IMR-90 (cell line): ENCODE measurements around the gene SH3RF1. TPM values are rescaled to one million over a fixed set of nuclear protein-coding genes. Genes with fewer than 3 reads are reported as not detected.

Source experiments
- ATAC-seq: fragments of 200-7000 bp; cut with Tn5 transposase; 2 replicates; pipeline ENCODE4 v1.9.1; 2020; ENCODE audit warnings: low read depth, mild to moderate bottlenecking, moderate library complexity
- BruUV-seq: library from RNA; stranded (reverse); fragments of 400-500 nt; replicated peaks from 2 replicates; lab custom pipeline; 2021; lab: Mats Ljungman, UMichigan
- CTCF ChIA-PET: fragments of 300-600 bp; formaldehyde crosslinking; extraction: SDS; loops from one replicate; lab custom pipeline; 2021; ENCODE audit warnings: antibody characterized with exemption; lab: Yijun Ruan, JAX
- POLR2A ChIA-PET: fragments of 300-600 bp; sonication (Branson Sonifier 250); formaldehyde crosslinking; loops from one replicate; lab custom pipeline; 2022; ENCODE audit warnings: antibody characterized with exemption; ENCODE audit not compliant: unreplicated experiment; lab: Charles Lee
- DNase-seq: peaks from one replicate; pipeline ENCODE4 v3.0.0; 2013
- H2AFZ ChIP-seq: replicated peaks from 2 replicates; pipeline ENCODE3; 2013; ENCODE audit warnings: low read length, mild to moderate bottlenecking; ENCODE audit not compliant: poor library complexity
- H2AK5ac ChIP-seq: 2 replicates; pipeline ENCODE4 v1.6.1; 2013; ENCODE audit warnings: low read depth, low read length, inconsistent platforms
- H2AK9ac ChIP-seq: replicated peaks from 2 replicates; pipeline ENCODE3; 2013; ENCODE audit warnings: mild to moderate bottlenecking, low read depth, low read length, moderate library complexity; ENCODE audit not compliant: poor library complexity
- H2BK120ac ChIP-seq: 2 replicates; pipeline ENCODE4 v1.6.1; 2013; ENCODE audit warnings: low read depth, low read length, inconsistent platforms
- H2BK15ac ChIP-seq: 3 replicates; pipeline ENCODE4 v1.6.1; 2013; ENCODE audit warnings: low read depth, low read length, inconsistent platforms
- H2BK20ac ChIP-seq: 2 replicates; pipeline ENCODE4 v1.6.1; 2013; ENCODE audit warnings: low read depth, mild to moderate bottlenecking, inconsistent platforms, low read length, moderate library complexity
- H2BK5ac ChIP-seq: 2 replicates; pipeline ENCODE4 v1.6.1; 2013; ENCODE audit warnings: mild to moderate bottlenecking, low read depth, low read length, inconsistent platforms; ENCODE audit not compliant: poor library complexity, severe bottlenecking
- H3K14ac ChIP-seq: replicated peaks from 2 replicates; pipeline ENCODE4 v1.6.1; 2013; ENCODE audit warnings: low read depth, low read length, inconsistent platforms
- H3K18ac ChIP-seq: 2 replicates; pipeline ENCODE4 v1.6.1; 2013; ENCODE audit warnings: low read depth, low read length, control low read depth
- H3K23ac ChIP-seq: 2 replicates; pipeline ENCODE4 v1.6.1; 2013; ENCODE audit warnings: low read depth, low read length, inconsistent platforms
- H3K27ac ChIP-seq: 2 replicates; pipeline ENCODE4 v1.5.1; 2013; ENCODE audit warnings: mild to moderate bottlenecking, control low read depth, low read length; ENCODE audit not compliant: insufficient read depth
- H3K27me3 ChIP-seq: 2 replicates; pipeline ENCODE4 v1.6.1; 2013; ENCODE audit warnings: low read length; ENCODE audit not compliant: control insufficient read depth, insufficient read depth
- H3K36me3 ChIP-seq: 2 replicates; pipeline ENCODE4 v1.6.1; 2013; ENCODE audit warnings: low read length, mixed read lengths; ENCODE audit not compliant: control insufficient read depth, insufficient read depth
- H3K4ac ChIP-seq: 2 replicates; pipeline ENCODE4 v1.6.1; 2013; ENCODE audit warnings: low read depth, low read length, inconsistent platforms
- H3K4me1 ChIP-seq: 2 replicates; pipeline ENCODE4 v1.6.1; 2013; ENCODE audit warnings: low read length, mixed read lengths; ENCODE audit not compliant: control insufficient read depth, insufficient read depth
- H3K4me2 ChIP-seq: 2 replicates; pipeline ENCODE4 v1.6.1; 2013; ENCODE audit warnings: low read depth, mild to moderate bottlenecking, control low read depth, low read length, moderate library complexity
- H3K4me3 ChIP-seq: 2 replicates; pipeline ENCODE4 v1.5.1; 2013; ENCODE audit warnings: low read depth, mild to moderate bottlenecking, control low read depth, low read length, moderate library complexity; ENCODE audit not compliant: insufficient read depth
- H3K56ac ChIP-seq: 2 replicates; pipeline ENCODE4 v1.6.1; 2013; ENCODE audit warnings: low read length, inconsistent platforms; ENCODE audit not compliant: insufficient read depth; ENCODE audit errors: extremely low read depth
- H3K79me1 ChIP-seq, 2 experiments: 2 replicates each; pipeline ENCODE4 v1.6.1; 2013; ENCODE audit warnings: low read length in 2 of 2, inconsistent platforms in 1 of 2, low read depth in 1 of 2
- H3K9ac ChIP-seq: 2 replicates; pipeline ENCODE4 v1.6.1; 2013; ENCODE audit warnings: low read depth, low read length, control low read depth
- H3K9me1 ChIP-seq: 2 replicates; pipeline ENCODE4 v1.6.1; 2013; ENCODE audit warnings: low read length, inconsistent platforms; ENCODE audit not compliant: insufficient read depth
- H3K9me3 ChIP-seq: 2 replicates; pipeline ENCODE4 v1.6.1; 2013; ENCODE audit warnings: low read length; ENCODE audit not compliant: control insufficient read depth, insufficient read depth
- H4K20me1 ChIP-seq: 2 replicates; pipeline ENCODE4 v1.6.1; 2013; ENCODE audit warnings: low read length, inconsistent platforms; ENCODE audit not compliant: insufficient read depth
- H4K5ac ChIP-seq: 2 replicates; pipeline ENCODE4 v1.6.1; 2013; ENCODE audit warnings: mild to moderate bottlenecking, low read depth, low read length, control low read depth
- H4K8ac ChIP-seq, 2 experiments: 2 replicates each; pipeline ENCODE4 v1.6.1; 2013; ENCODE audit warnings: low read depth in 2 of 2, low read length in 2 of 2, control low read depth in 1 of 2, inconsistent platforms in 1 of 2
- H4K91ac ChIP-seq: 2 replicates; pipeline ENCODE4 v1.6.1; 2013; ENCODE audit warnings: low read depth, low read length, inconsistent platforms; ENCODE audit not compliant: insufficient read depth
- FOS ChIP-seq: fragments of 150-350 bp; IDR thresholded peaks from 2 replicates; pipeline ENCODE4 v1.6.1; 2016; ENCODE audit warnings: low read depth, low read length
- MXI1 ChIP-seq: IDR thresholded peaks from 2 replicates; pipeline ENCODE4 v1.6.1; 2012; ENCODE audit warnings: low read depth, mild to moderate bottlenecking, low read length, moderate library complexity, borderline replicate concordance
- NFE2L2 ChIP-seq: fragments of 150-350 bp; IDR thresholded peaks from 2 replicates; pipeline ENCODE4 v1.6.1; 2016; ENCODE audit warnings: low read depth, mild to moderate bottlenecking, low read length
- RFX5 ChIP-seq: IDR thresholded peaks from 2 replicates; pipeline ENCODE4 v1.8.0; 2012; ENCODE audit warnings: low read depth, mild to moderate bottlenecking, low read length, moderate library complexity
- SMC3 ChIP-seq: fragments of 150-350 bp; IDR thresholded peaks from 2 replicates; pipeline ENCODE4 v1.6.1; 2016; ENCODE audit warnings: low read depth, mild to moderate bottlenecking, antibody characterized with exemption, low read length, moderate library complexity
- WGBS, 2 experiments: methylation state at CpG; one replicate each; pipeline versions ENCODE4 v1.1.5 to v1.1.7; 2013; ENCODE audit warnings: missing lambda C conversion rate in 2 of 2; ENCODE audit not compliant: insufficient read length in 1 of 2; ENCODE audit errors: extremely low coverage in 2 of 2; 5-methylcytosine and 5-hydroxymethylcytosine counted together
- dilution Hi-C: fragments of 300-500 bp; cut with HindIII; formaldehyde crosslinking; loops from one replicate; pipeline ENCODE4 v1.14.3; 2018; ENCODE audit warnings: low sequenced_read_pairs; ENCODE audit not compliant: unreplicated experiment
- in situ Hi-C: fragments of 300-500 bp; cut with MboI; formaldehyde crosslinking; loops from 3 replicates; pipeline ENCODE4 v1.14.3; 2019; ENCODE audit warnings: low sequenced_read_pairs, inconsistent platforms, mixed read lengths
- intact Hi-C: fragments of 100-400 bp; cut with micrococcal nuclease; formaldehyde crosslinking; loops from 2 replicates; pipeline ENCODE4 v1.10.0; 2022
- polyA plus RNA-seq, 3 experiments: library from polyadenylated mRNA; depleted of rRNA; stranded (reverse); fragments of >200 nt; gene quantifications; 2 replicates each; pipeline ENCODE4 v1.2.3, GENCODE V29; 2012; ENCODE audit warnings: low replicate concordance in 1 of 3
- total RNA-seq: library from RNA; depleted of rRNA; stranded (reverse); fragments of >200 nt; gene quantifications from 2 replicates; pipeline ENCODE4 v1.2.3, GENCODE V29; 2012

Gene SH3RF1
- total and polyA plus RNA-seq, 2 of the 4 experiments (the other 2 are of a cell fraction) = 22.0 to 29.8 TPM

GRCh38 chr4:169090484-169091215 lies 180.1 kb downstream of the SH3RF1 start:
- DNase-seq (no peak), ATAC-seq (no peak)
- WGBS, 2 experiments = 92% methylated on average over 2 of the region's 5 CpGs; no CpG with 5 or more reads in 1 of the 2 experiments
- H3K56ac ChIP-seq = no peak overlapping the region
- no peak overlapping the region for H3K4me3 ChIP-seq
- no TSS peak for BruUV-seq
- no peaks in the 10 kb centered on the region for H4K20me1 ChIP-seq
- H2BK120ac ChIP-seq = no peak overlapping the region
- H3K9ac ChIP-seq = no peak overlapping the region
- no peak overlapping the region for H3K4ac ChIP-seq
- TF ChIP-seq NFE2L2 (no peak), SMC3 (no peak), RFX5 (no peak), MXI1 (no peak), FOS (no peak)
- no peak overlapping the region for H2AK9ac ChIP-seq
- H3K4me1 ChIP-seq = no peaks in the 10 kb centered on the region
- H3K14ac ChIP-seq = no peak overlapping the region
- H3K9me1 ChIP-seq = peaks cover 6% of the 10 kb centered on the region
- H3K4me2 ChIP-seq = no peak overlapping the region
- no peak overlapping the region for H4K91ac ChIP-seq
- no peaks in the 10 kb centered on the region for H3K27me3 ChIP-seq
- peaks cover 4% of the 10 kb centered on the region; the same call in 1 of the 2 replicates for H3K9me3 ChIP-seq
- in situ Hi-C loops = no loop called here
- no peak overlapping the region for H4K8ac ChIP-seq
- CTCF ChIA-PET = no interaction called here
- H3K79me1 ChIP-seq = peaks cover 13 to 14% of the 10 kb centered on the region in 2 experiments
- no peak overlapping the region for H4K5ac ChIP-seq
- H3K23ac ChIP-seq = no peak overlapping the region
- no peak overlapping the region for H2BK20ac ChIP-seq
- H2BK5ac ChIP-seq = no peak overlapping the region
- H2BK15ac ChIP-seq = no peak overlapping the region
- H3K27ac ChIP-seq = no peak overlapping the region
- POLR2A ChIA-PET = no interaction called here
- H3K36me3 ChIP-seq = peaks cover 23% of the 10 kb centered on the region
- intact Hi-C loops = loop anchor here (2.0 kb wide), 1 partner anchor 54 kb away; no protein-coding TSS in a partner anchor
- H2AK5ac ChIP-seq = no peak overlapping the region
- no peak overlapping the region for H2AFZ ChIP-seq
- dilution Hi-C loops = no loop called here
- H3K18ac ChIP-seq = no peak overlapping the region
